ENCODE measurements around the gene CAND1.

Gene CAND1

DNA sequence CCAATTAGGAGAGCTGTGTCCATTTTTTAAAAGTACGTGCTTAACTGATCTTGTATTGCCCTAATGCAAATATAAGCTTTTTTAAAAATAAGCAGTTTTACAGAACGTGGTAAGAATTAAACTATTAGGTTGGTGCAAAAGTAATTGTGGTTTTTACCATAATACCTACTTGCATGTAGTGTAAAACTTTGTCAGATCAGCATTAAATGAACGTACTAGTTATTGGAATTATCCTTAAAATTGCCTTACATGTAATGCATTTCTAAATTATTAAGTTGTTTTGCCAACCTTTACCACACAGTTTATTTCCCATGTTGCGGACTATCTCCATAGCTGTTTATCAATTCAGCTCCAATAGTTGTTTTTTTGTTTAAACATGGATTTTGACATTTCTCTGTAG, 10.9 kb downstream of the CAND1 start:
- TF ChIP-seq CTCF (conservative IDR thresholded peaks at IDR 0.05) (no peak), ZFX (IDR thresholded peaks at IDR 0.05) (no peak)
- no peak overlapping the region for H3K27ac ChIP-seq

GRCh38 chr12:67280572-67280971, 11.4 kb downstream of the CAND1 start:
- no peak overlapping the region for H3K27ac ChIP-seq
- TF ChIP-seq ZFX (IDR thresholded peaks at IDR 0.05), result no peak
- no peak for TF ChIP-seq CTCF (conservative IDR thresholded peaks at IDR 0.05)

GRCh38 chr12:67284561-67284960, 15.4 kb downstream of the CAND1 start:
- TF ChIP-seq ZFX (IDR thresholded peaks at IDR 0.05), result no peak
- no peak for TF ChIP-seq CTCF (conservative IDR thresholded peaks at IDR 0.05)
- no peak overlapping the region for H3K27ac ChIP-seq

- no peak overlapping the region for H3K27ac ChIP-seq
- TF ChIP-seq ZFX (IDR thresholded peaks at IDR 0.05) (no peak), CTCF (conservative IDR thresholded peaks at IDR 0.05) (no peak)
Observed at GRCh38 chr12:67286257-67286656, 17.1 kb downstream of the CAND1 start.

GRCh38 chr12:67287311-67287710, 18.2 kb downstream of the CAND1 start:
- no peak for TF ChIP-seq CTCF (conservative IDR thresholded peaks at IDR 0.05)
- TF ChIP-seq ZFX (IDR thresholded peaks at IDR 0.05), result no peak
- no peak overlapping the region for H3K27ac ChIP-seq

DNA sequence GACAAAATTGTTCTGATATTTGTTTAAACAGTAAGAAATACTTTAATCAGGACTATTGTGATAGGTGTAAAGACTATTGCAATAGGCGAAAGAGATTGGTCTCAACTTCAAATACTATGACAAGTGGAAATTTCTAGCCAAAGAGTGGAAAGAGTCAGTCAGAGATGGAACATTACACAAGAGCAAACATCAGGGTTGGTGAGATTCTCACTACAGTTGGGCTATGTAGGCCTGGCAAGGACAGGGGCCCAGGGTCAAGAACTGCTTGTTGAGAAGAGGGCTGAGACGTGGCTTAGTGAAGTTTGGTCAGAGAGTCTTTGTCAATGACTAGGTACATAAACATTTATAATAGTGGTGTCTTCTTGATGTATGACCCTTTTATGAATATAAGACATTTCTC, 19.4 kb downstream of the CAND1 start:
- H3K27ac ChIP-seq, result no peak overlapping the region
- no peak for TF ChIP-seq CTCF (conservative IDR thresholded peaks at IDR 0.05)
- no peak for TF ChIP-seq ZFX (IDR thresholded peaks at IDR 0.05)

- TF ChIP-seq CTCF (conservative IDR thresholded peaks at IDR 0.05) (no peak), ZFX (IDR thresholded peaks at IDR 0.05) (no peak)
- H3K27ac ChIP-seq, result no peak overlapping the region
Observed at GRCh38 chr12:67290378-67290777, 21.2 kb downstream of the CAND1 start.

All from C4-2B (cell line).